ENCODE data around the gene SERGEF.

GRCh38 chr11:17740649-17741235 is 272.1 kb downstream of the SERGEF start:
- TF ChIP-seq CTCF (IDR thresholded peaks at IDR 0.05), result no peak
- TF ChIP-seq EZH2phosphoT487 (IDR thresholded peaks at IDR 0.05; ENCODE audit: borderline replicate concordance, low read depth), result no peak
- TF ChIP-seq IRF3 (IDR thresholded peaks at IDR 0.05; ENCODE audit: low read depth, low read length), result no peak
- TF ChIP-seq FOXJ3 (CRISPR knock-in tag; IDR thresholded peaks at IDR 0.05), result no peak
- TF ChIP-seq REST (IDR thresholded peaks at IDR 0.05; ENCODE audit: low read depth, low read length), result no peak
- no peak for TF ChIP-seq SMC3 (IDR thresholded peaks at IDR 0.05; ENCODE audit: low read depth, low read length)
- TF ChIP-seq POLR2AphosphoS5 (IDR thresholded peaks at IDR 0.05; ENCODE audit: low read depth, low read length), result no peak
- TF ChIP-seq EP300 (IDR thresholded peaks at IDR 0.05; ENCODE audit: borderline replicate concordance in 1 of 2, low read depth in 1 of 2, low read length in 1 of 2), result no peak
- no peak for TF ChIP-seq TAF1 (IDR thresholded peaks at IDR 0.05; ENCODE audit: borderline replicate concordance, low read depth, low read length)
- no peak for TF ChIP-seq ELF1 (IDR thresholded peaks at IDR 0.05)
- TF ChIP-seq TEAD4 (IDR thresholded peaks at IDR 0.05; ENCODE audit: borderline replicate concordance, insufficient read depth), result no peak
- TF ChIP-seq USF1 (IDR thresholded peaks at IDR 0.05; ENCODE audit: borderline replicate concordance, low read depth), result no peak
- no peak for TF ChIP-seq MXI1 (IDR thresholded peaks at IDR 0.05; ENCODE audit: low read depth, low read length)

Measured in SK-N-SH (cell line).